Caco-2 (cell line): Measurements from ENCODE around the gene DYNC1H1. TPM values are rescaled to one million over a fixed set of nuclear protein-coding genes. Genes with fewer than 3 reads are reported as not detected.

Source experiments
- BruUV-seq: library from RNA; stranded (reverse); fragments of 400-500 nt; replicated peaks from 2 replicates; lab custom pipeline; 2021; lab: Mats Ljungman, UMichigan
- CTCF ChIA-PET: fragments of 300-600 bp; sonication (Branson Sonifier 250); formaldehyde crosslinking; loops from one replicate; lab custom pipeline; 2022; ENCODE audit warnings: antibody characterized with exemption; lab: Charles Lee
- POLR2A ChIA-PET: fragments of 300-600 bp; sonication (Branson Sonifier 250); formaldehyde crosslinking; loops from one replicate; lab custom pipeline; 2022; ENCODE audit warnings: antibody characterized with exemption; lab: Charles Lee
- DNase-seq, 2 experiments: peaks; one replicate each; pipeline versions ENCODE4 v3.0.0 to v3.0.0-alpha.2; 2020 to 2022
- H3K27me3 ChIP-seq: replicated peaks from 2 replicates; pipeline ENCODE4 v1.6.0; 2011; ENCODE audit warnings: low read length; ENCODE audit not compliant: control insufficient read depth, insufficient read depth
- H3K36me3 ChIP-seq: 2 replicates; pipeline ENCODE4 v1.5.1; 2011; ENCODE audit warnings: low read length; ENCODE audit not compliant: control insufficient read depth, insufficient read depth
- H3K4me1 ChIP-seq: fragments of 250-450 bp; sonication (Bioruptor Pico); 2 replicates; pipeline ENCODE4 v1.5.1; 2020; ENCODE audit warnings: mild to moderate bottlenecking
- H3K4me3 ChIP-seq: 2 replicates; pipeline ENCODE4 v1.5.1; 2011; ENCODE audit warnings: low read depth, mild to moderate bottlenecking, control low read depth, low read length
- H3K9me3 ChIP-seq: fragments of 250-450 bp; sonication (Bioruptor Pico); 2 replicates; pipeline ENCODE4 v1.5.1; 2020; ENCODE audit warnings: mild to moderate bottlenecking, moderate library complexity
- H3K27ac Mint-ChIP-seq: one replicate; pipeline ENCODE4 v1.8.0; 2022; ENCODE audit warnings: mixed read lengths; ENCODE audit not compliant: unreplicated experiment
- H3K27me3 Mint-ChIP-seq: one replicate; pipeline ENCODE4 v1.8.0; 2022; ENCODE audit warnings: mixed read lengths; ENCODE audit not compliant: insufficient read depth, unreplicated experiment
- H3K36me3 Mint-ChIP-seq: one replicate; pipeline ENCODE4 v1.8.0; 2022; ENCODE audit warnings: mild to moderate bottlenecking, mixed read lengths; ENCODE audit not compliant: insufficient read depth, unreplicated experiment
- H3K4me1 Mint-ChIP-seq: one replicate; pipeline ENCODE4 v1.8.0; 2022; ENCODE audit warnings: low read depth, mixed read lengths; ENCODE audit not compliant: unreplicated experiment
- H3K4me3 Mint-ChIP-seq: one replicate; pipeline ENCODE4 v1.8.0; 2022; ENCODE audit warnings: mild to moderate bottlenecking, moderate library complexity, mixed read lengths; ENCODE audit not compliant: unreplicated experiment
- H3K9me3 Mint-ChIP-seq: one replicate; pipeline ENCODE4 v1.8.0; 2022; ENCODE audit warnings: mixed read lengths; ENCODE audit not compliant: unreplicated experiment
- intact Hi-C: fragments of 100-400 bp; cut with micrococcal nuclease; formaldehyde crosslinking; loops from one replicate; pipeline ENCODE4 v1.10.0; 2022; ENCODE audit not compliant: unreplicated experiment
- total RNA-seq: library from RNA; stranded (reverse); gene quantifications from 2 replicates; pipeline ENCODE4 v1.2.3, GENCODE V29; 2022
- TF ChIP-seq, protein P1 (sequence below), 2 experiments: fragments of 200-600 bp in 1 of 2; IDR thresholded peaks; 1 replicate in 1 of 2; 2 replicates in 1 of 2; pipeline versions ENCODE4 v1.5.1 to v1.8.0; 2011 to 2022; ENCODE audit warnings: antibody characterized with exemption in 1 of 2, control low read depth in 1 of 2, inconsistent platforms in 1 of 2, low read depth in 1 of 2, low read length in 1 of 2, mild to moderate bottlenecking in 1 of 2, moderate library complexity in 1 of 2; ENCODE audit not compliant: insufficient read depth in 1 of 2, severe bottlenecking in 1 of 2, unreplicated experiment in 1 of 2

Gene DYNC1H1
- total RNA-seq, 1 experiment from 2014 or later, result 351 TPM

DNA sequence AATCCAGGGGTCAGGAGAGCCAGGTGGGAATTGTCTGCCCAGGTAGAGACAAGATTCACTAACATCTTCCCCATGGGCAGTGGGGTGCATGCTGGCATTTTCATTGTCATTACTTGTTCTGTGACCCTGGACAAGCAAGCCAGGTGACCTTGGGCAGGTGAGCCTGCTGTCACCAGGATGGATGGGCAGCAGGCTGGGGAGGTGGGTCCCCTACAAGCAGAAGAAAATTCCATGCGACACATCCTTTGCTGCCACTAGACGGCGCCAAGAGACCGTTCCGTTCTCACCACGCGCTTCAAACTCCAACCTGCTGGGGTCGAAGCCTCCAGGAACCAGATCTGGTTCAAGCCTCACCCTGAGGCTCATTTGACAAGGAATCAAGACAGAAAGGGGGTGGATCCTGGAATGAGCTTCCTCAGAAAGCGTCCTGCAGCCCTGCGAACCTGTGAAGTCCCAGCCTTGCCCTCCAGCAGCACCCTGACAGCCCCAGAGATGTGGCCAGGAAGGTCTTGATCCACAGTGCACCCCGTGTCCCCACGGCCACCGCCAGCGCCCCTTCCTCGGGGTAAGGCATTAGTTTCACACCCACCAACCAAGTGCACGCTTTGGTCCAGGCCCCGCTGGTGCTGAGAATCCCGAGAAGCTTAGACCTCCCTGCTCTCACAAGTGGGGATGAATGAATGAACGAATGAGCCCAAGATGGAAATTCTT is 3.2 kb upstream of the DYNC1H1 start:
- Mint-ChIP-seq H3K27ac (peak overlapping the region; percentile 7), H3K4me1 (peaks cover 5% of the 10 kb centered on the region), H3K36me3 (peaks cover 10% of the 10 kb centered on the region), H3K27me3 (no peaks in the 10 kb centered on the region), H3K4me3 (no peak overlapping the region), H3K9me3 (no peaks in the 10 kb centered on the region)
- TF ChIP-seq, protein P1, sequence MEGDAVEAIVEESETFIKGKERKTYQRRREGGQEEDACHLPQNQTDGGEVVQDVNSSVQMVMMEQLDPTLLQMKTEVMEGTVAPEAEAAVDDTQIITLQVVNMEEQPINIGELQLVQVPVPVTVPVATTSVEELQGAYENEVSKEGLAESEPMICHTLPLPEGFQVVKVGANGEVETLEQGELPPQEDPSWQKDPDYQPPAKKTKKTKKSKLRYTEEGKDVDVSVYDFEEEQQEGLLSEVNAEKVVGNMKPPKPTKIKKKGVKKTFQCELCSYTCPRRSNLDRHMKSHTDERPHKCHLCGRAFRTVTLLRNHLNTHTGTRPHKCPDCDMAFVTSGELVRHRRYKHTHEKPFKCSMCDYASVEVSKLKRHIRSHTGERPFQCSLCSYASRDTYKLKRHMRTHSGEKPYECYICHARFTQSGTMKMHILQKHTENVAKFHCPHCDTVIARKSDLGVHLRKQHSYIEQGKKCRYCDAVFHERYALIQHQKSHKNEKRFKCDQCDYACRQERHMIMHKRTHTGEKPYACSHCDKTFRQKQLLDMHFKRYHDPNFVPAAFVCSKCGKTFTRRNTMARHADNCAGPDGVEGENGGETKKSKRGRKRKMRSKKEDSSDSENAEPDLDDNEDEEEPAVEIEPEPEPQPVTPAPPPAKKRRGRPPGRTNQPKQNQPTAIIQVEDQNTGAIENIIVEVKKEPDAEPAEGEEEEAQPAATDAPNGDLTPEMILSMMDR (IDR thresholded peaks at IDR 0.05; ENCODE audit: insufficient read depth in 1 of 2, low read depth in 1 of 2, low read length in 1 of 2, severe bottlenecking in 1 of 2, unreplicated experiment in 1 of 2), result peak; percentile 89 to 94
- POLR2A ChIA-PET, result interaction anchor here (0.5 to 0.6 kb wide), 2 partner anchors 102 to 109 kb away, joined by 4 to 11 read pairs; no protein-coding TSS in a partner anchor
- no peak overlapping the region for H3K4me3 ChIP-seq
- BruUV-seq, result no TSS peak
- peaks cover 11% of the 10 kb centered on the region; the same call in 1 of the 2 replicates for H3K4me1 ChIP-seq
- intact Hi-C loops, result loop anchor here (2.0 to 10.0 kb wide), 4 partner anchors 84 to 356 kb away; partner anchors contain the start of gene ZNF839
- CTCF ChIA-PET, result interaction anchor here (0.5 to 1.4 kb wide), 7 partner anchors 13 to 356 kb away, joined by 3 to 4 read pairs (median 4); no protein-coding TSS in a partner anchor
- H3K27me3 ChIP-seq, result no peaks in the 10 kb centered on the region
- no peaks in the 10 kb centered on the region for H3K9me3 ChIP-seq
- no peaks in the 10 kb centered on the region for H3K36me3 ChIP-seq
- DNase-seq, result peak; percentile 80 to 83

DNA sequence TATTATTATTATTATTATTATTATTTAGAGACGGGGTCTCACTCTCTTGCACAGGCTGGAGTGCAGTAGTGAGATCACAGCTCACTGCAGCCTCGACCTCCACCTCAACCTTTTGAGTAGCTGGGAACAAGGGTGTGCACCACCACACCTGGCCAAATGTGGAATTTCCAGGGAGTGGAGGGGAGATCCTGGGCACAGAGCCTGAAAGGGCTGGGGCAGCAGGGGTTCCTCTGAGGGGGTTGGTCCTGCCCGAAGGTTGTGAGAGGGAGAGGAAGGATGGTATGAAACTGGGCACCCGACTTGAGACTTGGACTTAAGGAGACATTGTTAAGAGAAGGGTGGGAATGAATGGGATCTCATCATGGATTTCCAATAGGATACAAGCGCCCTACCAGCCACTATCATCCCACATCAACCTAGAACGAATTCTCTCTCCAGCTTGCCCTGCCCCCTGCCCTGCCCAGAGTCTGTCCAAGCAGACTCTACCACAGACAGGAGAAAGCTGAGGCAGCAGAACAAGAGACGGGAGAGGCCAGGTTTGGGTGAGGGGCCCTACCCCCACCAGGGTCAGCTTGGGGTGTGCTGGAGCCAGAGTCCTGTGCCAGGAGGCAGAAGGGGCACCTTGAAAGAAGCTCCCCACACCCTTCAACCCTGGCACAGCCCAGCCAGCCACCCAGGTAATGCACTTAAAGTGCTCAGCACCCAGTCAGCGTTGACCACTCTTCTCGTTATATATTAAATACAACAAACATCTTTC is 2.4 kb upstream of the DYNC1H1 start:
- Histone ChIP-seq H3K9me3 (no peaks in the 10 kb centered on the region), H3K27me3 (no peaks in the 10 kb centered on the region), H3K4me1 (peaks cover 18% of the 10 kb centered on the region), H3K4me3 (no peak overlapping the region), H3K36me3 (no peaks in the 10 kb centered on the region)
- intact Hi-C loops, result loop anchor here (2.0 to 10.0 kb wide), 4 partner anchors 83 to 355 kb away; partner anchors contain the start of gene ZNF839
- DNase-seq, result peak in 1 of 2 experiments; percentile 32
- Mint-ChIP-seq H3K4me3 (no peak overlapping the region), H3K27ac (no peak overlapping the region), H3K4me1 (peaks cover 5% of the 10 kb centered on the region), H3K9me3 (no peaks in the 10 kb centered on the region), H3K27me3 (no peaks in the 10 kb centered on the region), H3K36me3 (peaks cover 10% of the 10 kb centered on the region)
- TF ChIP-seq, protein P1 (IDR thresholded peaks at IDR 0.05; ENCODE audit: insufficient read depth in 1 of 2, low read depth in 1 of 2, low read length in 1 of 2, severe bottlenecking in 1 of 2, unreplicated experiment in 1 of 2), result no peak
- POLR2A ChIA-PET, result interaction anchor here (0.5 to 0.6 kb wide), 2 partner anchors 101 to 109 kb away, joined by 4 to 11 read pairs; no protein-coding TSS in a partner anchor
- CTCF ChIA-PET, result interaction anchor here (0.7 to 1.4 kb wide), 6 partner anchors 14 to 355 kb away, joined by 3 to 4 read pairs (median 4); no protein-coding TSS in a partner anchor
- no TSS peak for BruUV-seq

DNA sequence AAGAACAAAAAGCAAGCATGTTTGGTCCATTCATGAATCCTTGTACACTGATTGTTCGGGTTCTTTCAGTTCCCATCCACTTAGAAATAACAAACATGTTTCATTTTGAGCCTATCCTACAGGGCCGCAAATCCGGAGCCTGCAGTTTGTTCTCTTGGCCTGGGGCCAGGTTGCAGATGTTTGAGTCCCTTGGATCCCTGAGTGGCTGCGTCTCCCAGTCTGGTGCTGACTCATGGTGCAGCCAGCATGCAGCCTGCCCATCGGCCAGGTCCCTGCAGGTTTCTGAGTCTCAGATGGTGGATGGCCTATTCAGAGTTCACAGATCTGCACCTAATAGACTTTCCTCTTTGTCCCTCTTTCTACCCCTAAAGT is 1.9 kb upstream of the DYNC1H1 start:
- H3K4me1 ChIP-seq, result peaks cover 21% of the 10 kb centered on the region
- ChIA-PET CTCF (no interaction called here), POLR2A (no interaction called here)
- Mint-ChIP-seq H3K36me3 (peaks cover 10% of the 10 kb centered on the region), H3K9me3 (no peaks in the 10 kb centered on the region), H3K27me3 (no peaks in the 10 kb centered on the region), H3K4me3 (no peak overlapping the region), H3K4me1 (peaks cover 5% of the 10 kb centered on the region), H3K27ac (no peak overlapping the region)
- no peak for DNase-seq
- no TSS peak for BruUV-seq
- H3K4me3 ChIP-seq, result no peak overlapping the region
- intact Hi-C loops, result loop anchor here (5.0 to 10.0 kb wide), 3 partner anchors 82 to 355 kb away; partner anchors contain the start of gene ZNF839
- H3K27me3 ChIP-seq, result no peaks in the 10 kb centered on the region
- H3K9me3 ChIP-seq, result no peaks in the 10 kb centered on the region
- H3K36me3 ChIP-seq, result no peaks in the 10 kb centered on the region
- TF ChIP-seq, protein P1 (IDR thresholded peaks at IDR 0.05; ENCODE audit: insufficient read depth in 1 of 2, low read depth in 1 of 2, low read length in 1 of 2, severe bottlenecking in 1 of 2, unreplicated experiment in 1 of 2), result no peak
